ENCODE results near the gene COL15A1. TPM values are rescaled to one million over a fixed set of nuclear protein-coding genes. Genes with fewer than 3 reads are reported as not detected.
"Not testable (repeated sequence)": the region's sequence is repeated elsewhere in the genome, so short reads cannot be mapped to it uniquely, and the experiment has no call there.

COL15A1 gene
- total RNA-seq, 3 donors from 2014 or later = 0.05 to 0.16 (median 0.10) TPM

GRCh38 chr9:98908897-98909634 is 34.6 kb upstream of the COL15A1 start:
- Mint-ChIP-seq H3K4me3 (no peak overlapping the region), H3K9me3 (no peaks in the 10 kb centered on the region), H3K36me3 (ENCODE audit: insufficient read depth) (no peaks in the 10 kb centered on the region), H3K4me1 (ENCODE audit: low read depth) (no peaks in the 10 kb centered on the region), H3K27me3 (ENCODE audit: low read depth) (peaks cover 2% of the 10 kb centered on the region)
- ATAC-seq = no peak
- no peak for DNase-seq

DNA sequence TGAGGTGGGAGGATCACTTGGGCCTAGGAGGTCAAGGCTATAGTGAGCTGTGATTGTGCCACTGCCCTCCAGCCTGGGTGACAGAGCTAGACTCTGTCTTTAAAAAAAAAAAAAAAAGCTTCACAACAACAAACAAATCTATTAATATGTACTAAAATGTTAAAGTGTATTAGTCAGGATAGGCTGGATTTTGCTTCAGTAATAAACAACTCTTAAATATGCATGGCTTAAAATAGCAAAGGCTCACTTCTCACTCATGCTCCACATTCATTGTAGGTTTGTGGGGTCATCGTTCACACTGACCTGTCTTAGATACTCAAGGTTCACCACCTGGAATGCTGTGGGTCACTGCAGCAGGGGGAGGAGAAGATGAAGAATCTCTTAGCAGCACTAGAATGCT is 33.8 kb upstream of the COL15A1 start:
- Mint-ChIP-seq H3K4me3 (no peak overlapping the region), H3K27me3 (ENCODE audit: low read depth) (peaks cover 2% of the 10 kb centered on the region), H3K4me1 (ENCODE audit: low read depth) (no peaks in the 10 kb centered on the region), H3K36me3 (ENCODE audit: insufficient read depth) (no peaks in the 10 kb centered on the region), H3K9me3 (no peaks in the 10 kb centered on the region)
- ATAC-seq = no peak
- DNase-seq = no peak

DNA sequence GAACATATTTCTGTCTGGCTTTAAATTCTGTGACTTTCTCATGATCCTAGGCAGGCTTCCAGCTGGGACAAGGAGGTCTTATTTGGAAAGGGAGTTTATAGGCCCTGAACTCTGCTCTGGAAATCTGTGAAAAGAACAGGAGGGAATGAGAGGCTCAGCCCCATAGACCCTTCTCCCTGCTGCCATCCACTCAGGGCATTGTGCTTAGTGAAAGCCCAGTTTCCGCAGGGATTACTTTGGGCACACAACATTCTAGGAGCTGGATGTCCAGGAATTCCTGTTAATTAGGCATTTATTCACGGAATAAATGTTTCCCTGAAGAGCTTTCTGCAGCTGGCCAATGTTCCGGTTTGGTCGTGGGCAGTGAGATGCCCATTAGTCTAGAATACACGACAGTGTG is 32.7 kb upstream of the COL15A1 start:
- no peak for ATAC-seq
- Mint-ChIP-seq H3K4me1 (ENCODE audit: low read depth) (no peaks in the 10 kb centered on the region), H3K27me3 (ENCODE audit: low read depth) (peaks cover 2% of the 10 kb centered on the region), H3K4me3 (no peak overlapping the region), H3K36me3 (ENCODE audit: insufficient read depth) (no peaks in the 10 kb centered on the region), H3K9me3 (no peaks in the 10 kb centered on the region)
- DNase-seq = no peak

DNA sequence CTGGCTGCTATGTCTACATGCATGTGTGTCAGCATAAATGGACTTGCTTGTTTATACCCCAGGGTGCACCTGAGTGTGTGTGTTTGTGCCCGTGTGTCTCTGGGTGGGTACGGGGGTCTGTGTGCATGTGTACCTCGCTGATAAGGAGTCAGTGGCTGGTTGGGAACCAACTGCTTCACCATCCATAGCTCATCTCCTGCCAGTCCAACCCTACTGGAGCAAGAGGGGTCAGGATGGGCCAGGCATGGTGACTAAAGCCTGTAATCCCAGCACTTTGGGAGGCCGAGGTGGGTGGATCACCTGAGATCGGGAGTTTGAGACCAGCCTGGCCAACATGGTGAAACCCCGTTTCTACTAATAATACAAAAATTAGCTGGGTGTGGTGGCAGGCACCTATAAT is 32.0 kb upstream of the COL15A1 start:
- H3K9me3 Mint-ChIP-seq; H3K4me1 Mint-ChIP-seq (ENCODE audit: low read depth): not testable (repeated sequence)

GRCh38 chr9:98912450-98912849 is 31.3 kb upstream of the COL15A1 start:
- Mint-ChIP-seq H3K4me3 (no peak overlapping the region), H3K9me3 (no peaks in the 10 kb centered on the region), H3K36me3 (ENCODE audit: insufficient read depth) (no peaks in the 10 kb centered on the region), H3K4me1 (ENCODE audit: low read depth) (no peaks in the 10 kb centered on the region), H3K27me3 (ENCODE audit: low read depth) (no peaks in the 10 kb centered on the region)
- ATAC-seq (no peak), DNase-seq (no peak)

More for the DNA sequence above, 32.0 kb upstream of the COL15A1 start:
- H3K36me3 Mint-ChIP-seq (ENCODE audit: insufficient read depth); H3K27me3 Mint-ChIP-seq (ENCODE audit: low read depth); DNase-seq; H3K4me3 Mint-ChIP-seq; ATAC-seq: not testable (repeated sequence)

- Mint-ChIP-seq H3K4me3 (no peak overlapping the region), H3K27me3 (ENCODE audit: low read depth) (no peaks in the 10 kb centered on the region), H3K9me3 (no peaks in the 10 kb centered on the region), H3K4me1 (ENCODE audit: low read depth) (no peaks in the 10 kb centered on the region), H3K36me3 (ENCODE audit: insufficient read depth) (no peaks in the 10 kb centered on the region)
- DNase-seq (no peak), ATAC-seq (no peak)
Observed at GRCh38 chr9:98913044-98913443, 30.7 kb upstream of the COL15A1 start.

GRCh38 chr9:98913705-98914104 is 30.0 kb upstream of the COL15A1 start:
- ATAC-seq = no peak
- no peaks in the 10 kb centered on the region for H3K9me3 Mint-ChIP-seq

DNA sequence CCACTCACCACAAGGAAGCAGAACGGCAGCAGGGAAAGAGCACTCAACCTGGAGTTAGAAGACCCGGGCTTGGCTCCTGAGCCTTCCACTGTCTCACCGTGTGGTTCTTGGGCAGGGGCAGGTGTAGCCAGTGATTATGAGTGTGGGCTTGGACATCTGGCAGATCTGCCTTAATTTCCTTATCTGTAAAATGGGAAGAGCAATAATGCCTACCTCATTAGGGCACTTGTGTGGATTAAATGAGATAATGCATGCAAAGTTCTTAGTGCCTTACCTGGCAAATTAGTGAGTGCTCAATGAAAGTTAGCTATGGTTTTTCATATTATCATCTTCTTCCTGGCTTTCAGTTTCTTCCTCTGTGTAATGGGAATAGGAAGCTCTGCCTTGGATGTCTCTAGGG is 28.1 kb upstream of the COL15A1 start:
- no peaks in the 10 kb centered on the region for H3K9me3 Mint-ChIP-seq
- no peaks in the 10 kb centered on the region for H3K27me3 Mint-ChIP-seq (ENCODE audit: low read depth)
- ATAC-seq (no peak), DNase-seq (no peak)
- no peaks in the 10 kb centered on the region for H3K36me3 Mint-ChIP-seq (ENCODE audit: insufficient read depth)
- no peaks in the 10 kb centered on the region for H3K4me1 Mint-ChIP-seq (ENCODE audit: low read depth)
- no peak overlapping the region for H3K4me3 Mint-ChIP-seq

More at GRCh38 chr9:98913705-98914104, 30.0 kb upstream of the COL15A1 start:
- Mint-ChIP-seq H3K36me3 (ENCODE audit: insufficient read depth) (no peaks in the 10 kb centered on the region), H3K4me1 (ENCODE audit: low read depth) (no peaks in the 10 kb centered on the region), H3K27me3 (ENCODE audit: low read depth) (no peaks in the 10 kb centered on the region), H3K4me3 (no peak overlapping the region)
- DNase-seq = no peak

GRCh38 chr9:98916660-98917059 is 27.0 kb upstream of the COL15A1 start:
- no peaks in the 10 kb centered on the region for H3K36me3 Mint-ChIP-seq (ENCODE audit: insufficient read depth)
- DNase-seq = no peak
- no peaks in the 10 kb centered on the region for H3K27me3 Mint-ChIP-seq (ENCODE audit: low read depth)
- H3K4me3 Mint-ChIP-seq = no peak overlapping the region
- ATAC-seq = no peak
- H3K9me3 Mint-ChIP-seq = no peaks in the 10 kb centered on the region
- no peaks in the 10 kb centered on the region for H3K4me1 Mint-ChIP-seq (ENCODE audit: low read depth)

DNA sequence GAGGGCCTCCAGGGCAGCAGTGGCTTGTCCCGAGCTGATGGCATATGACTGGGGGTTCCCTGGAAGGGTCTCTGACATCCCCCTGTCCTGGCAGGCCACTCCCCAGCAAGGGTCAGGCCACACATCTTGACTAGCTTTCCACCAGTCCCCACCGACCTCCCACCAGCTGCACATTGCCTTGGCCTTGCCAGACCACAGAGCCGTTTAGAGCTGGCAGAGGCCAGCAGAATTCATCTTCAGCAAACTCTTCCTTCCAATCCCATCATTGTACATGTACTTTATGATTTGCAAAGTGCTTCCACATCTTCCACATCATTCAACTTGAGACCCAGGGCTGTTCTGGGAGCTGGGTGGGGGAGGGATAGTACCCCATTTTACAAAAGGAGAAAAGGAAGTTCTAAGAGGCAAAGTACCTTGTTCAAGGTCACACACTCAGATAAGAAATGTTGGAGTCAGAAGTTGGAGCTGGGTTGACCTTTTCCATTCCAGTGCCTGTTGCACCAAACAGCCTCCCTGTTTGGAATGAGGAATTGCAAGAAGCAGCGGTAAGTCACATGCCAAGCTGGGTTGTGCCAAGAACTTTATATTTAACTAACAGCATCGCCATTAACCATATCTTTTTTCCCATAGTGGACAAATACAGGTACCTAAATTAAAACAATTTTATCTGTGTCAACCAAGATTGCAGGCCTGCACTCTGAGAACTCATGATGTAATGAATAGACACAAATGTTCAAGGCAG is 25.8 kb upstream of the COL15A1 start:
- Mint-ChIP-seq H3K27me3 (ENCODE audit: low read depth) (no peaks in the 10 kb centered on the region), H3K9me3 (no peaks in the 10 kb centered on the region), H3K4me3 (no peak overlapping the region), H3K4me1 (ENCODE audit: low read depth) (no peaks in the 10 kb centered on the region), H3K36me3 (ENCODE audit: insufficient read depth) (no peaks in the 10 kb centered on the region)
- no peak for DNase-seq
- ATAC-seq = no peak

DNA sequence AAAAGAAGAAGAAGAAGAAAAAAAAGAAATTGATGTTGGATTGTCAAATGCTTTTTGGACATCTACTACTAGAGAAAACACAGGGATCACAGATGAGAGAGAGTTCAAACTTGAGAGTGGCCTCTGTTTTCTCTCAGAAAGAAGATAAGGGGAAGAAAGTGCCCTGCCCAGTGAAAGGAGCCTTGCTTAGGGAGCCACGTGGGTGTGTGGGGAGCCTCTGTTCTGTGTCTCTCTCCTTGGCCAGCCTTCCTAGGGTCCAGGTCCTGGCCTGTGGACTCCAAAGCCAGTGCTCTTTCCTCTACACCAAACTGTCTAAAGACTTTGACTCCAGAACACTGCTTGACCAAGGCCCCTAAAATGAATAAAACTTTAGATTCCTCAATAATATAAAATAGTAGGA is 22.0 kb upstream of the COL15A1 start:
- Mint-ChIP-seq H3K9me3 (no peaks in the 10 kb centered on the region), H3K4me3 (no peak overlapping the region), H3K4me1 (ENCODE audit: low read depth) (no peaks in the 10 kb centered on the region), H3K36me3 (ENCODE audit: insufficient read depth) (no peaks in the 10 kb centered on the region), H3K27me3 (ENCODE audit: low read depth) (peaks cover 8% of the 10 kb centered on the region)
- no peak for ATAC-seq
- no peak for DNase-seq

DNA sequence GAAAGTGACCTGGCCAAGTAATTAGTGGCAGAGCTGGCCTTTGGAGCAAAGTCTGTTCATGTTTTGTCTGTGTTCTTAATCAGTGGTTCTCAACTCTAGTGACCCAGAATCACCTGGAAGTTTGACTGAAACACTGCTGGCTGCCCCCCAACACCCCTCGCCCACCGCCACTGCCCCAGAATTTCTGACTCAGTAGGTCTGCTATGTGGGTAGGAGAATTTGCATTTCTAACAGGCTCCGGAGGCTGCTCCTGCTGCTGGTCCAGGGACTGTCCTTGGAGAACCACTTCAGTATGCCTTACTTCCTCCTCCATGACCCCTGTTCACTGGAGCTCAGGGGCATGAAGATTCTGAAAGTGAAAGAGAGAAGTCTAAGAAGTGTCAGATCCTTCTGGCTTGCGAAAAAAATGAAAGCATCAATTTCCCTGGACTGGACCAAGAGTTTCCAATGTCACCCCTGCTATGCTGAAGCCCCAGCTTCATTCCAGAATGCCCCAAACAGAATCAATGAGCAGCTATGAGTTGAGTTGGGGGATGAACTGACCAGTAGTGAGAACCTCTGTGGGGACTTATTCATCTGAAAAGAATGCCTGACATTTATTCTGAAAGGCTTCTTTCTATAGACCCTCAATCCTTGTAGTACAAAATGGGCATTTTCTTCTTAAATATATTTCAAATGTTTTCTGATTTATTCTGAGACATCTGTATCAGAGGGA is 20.8 kb upstream of the COL15A1 start:
- Mint-ChIP-seq H3K4me1 (ENCODE audit: low read depth) (no peaks in the 10 kb centered on the region), H3K36me3 (ENCODE audit: insufficient read depth) (no peaks in the 10 kb centered on the region), H3K27me3 (ENCODE audit: low read depth) (peaks cover 8% of the 10 kb centered on the region), H3K4me3 (no peak overlapping the region), H3K9me3 (no peaks in the 10 kb centered on the region)
- ATAC-seq = no peak
- no peak for DNase-seq

DNA sequence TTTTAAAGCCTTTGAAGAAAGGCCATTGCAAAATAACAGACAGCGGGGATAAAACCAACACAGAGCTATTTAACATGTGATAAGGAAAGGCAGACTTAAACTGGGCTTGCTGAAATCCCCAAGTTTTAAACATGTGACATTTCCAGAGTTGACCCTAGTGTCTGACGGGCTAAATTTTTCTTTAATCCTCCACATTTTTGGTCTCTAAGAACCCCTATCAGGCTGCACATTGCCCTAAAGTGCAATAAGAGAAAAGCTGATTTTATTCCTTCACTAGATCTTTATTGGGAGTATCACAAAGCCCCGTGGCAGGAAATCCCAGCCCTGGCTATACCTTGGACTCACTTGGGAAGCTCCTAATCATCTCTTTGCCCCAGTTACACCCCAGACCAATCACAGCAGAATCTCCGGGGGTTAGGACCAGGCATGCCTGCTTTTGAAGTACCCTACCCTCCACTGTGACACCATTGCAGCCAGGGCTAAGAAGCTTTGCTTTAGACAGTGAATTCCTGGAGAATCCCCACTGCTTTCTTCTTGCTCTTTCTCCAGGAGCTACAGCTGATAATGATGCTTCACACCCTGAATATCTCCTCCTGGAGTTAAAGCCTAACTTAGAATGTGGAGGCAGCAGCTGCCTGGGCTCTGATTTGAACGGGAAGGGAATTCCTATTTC is 20.1 kb upstream of the COL15A1 start:
- DNase-seq (no peak), ATAC-seq (no peak)
- peaks cover 8% of the 10 kb centered on the region for H3K27me3 Mint-ChIP-seq (ENCODE audit: low read depth)
- H3K9me3 Mint-ChIP-seq = no peaks in the 10 kb centered on the region
- no peaks in the 10 kb centered on the region for H3K36me3 Mint-ChIP-seq (ENCODE audit: insufficient read depth)
- no peak overlapping the region for H3K4me3 Mint-ChIP-seq
- no peaks in the 10 kb centered on the region for H3K4me1 Mint-ChIP-seq (ENCODE audit: low read depth)
